GM21825 (cell line): ENCODE data around the gene PWWP2A.
"Not testable (repeated sequence)": the region's sequence is repeated elsewhere in the genome, so short reads cannot be mapped to it uniquely, and the experiment has no call there.

Experiments
- ATAC-seq: cut with Tn5 transposase; IDR thresholded peaks from one replicate; pipeline ENCODE4 v1.9.1; 2021; ENCODE audit warnings: mild to moderate bottlenecking, moderate library complexity; ENCODE audit not compliant: unreplicated experiment

PWWP2A gene

DNA sequence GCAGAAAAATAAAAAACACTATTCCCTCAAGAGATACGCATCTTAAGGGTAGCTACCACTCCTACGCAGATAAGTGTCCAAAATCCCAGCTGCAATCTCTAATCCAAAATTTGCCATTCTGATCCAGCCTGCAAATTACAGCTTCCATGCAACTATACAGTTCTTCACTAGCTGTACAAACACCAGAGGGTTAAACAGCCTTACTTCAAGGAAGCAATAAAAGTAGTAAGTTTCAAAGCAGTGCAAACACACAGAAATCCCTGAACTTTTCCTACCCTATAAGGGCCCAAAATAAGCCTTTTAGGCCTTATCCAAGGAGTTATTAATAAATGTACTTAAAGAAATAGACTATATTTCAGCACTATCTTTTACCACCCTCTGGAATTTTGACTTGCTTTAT, 39.5 kb downstream of the PWWP2A start:
- ATAC-seq, result no peak

DNA sequence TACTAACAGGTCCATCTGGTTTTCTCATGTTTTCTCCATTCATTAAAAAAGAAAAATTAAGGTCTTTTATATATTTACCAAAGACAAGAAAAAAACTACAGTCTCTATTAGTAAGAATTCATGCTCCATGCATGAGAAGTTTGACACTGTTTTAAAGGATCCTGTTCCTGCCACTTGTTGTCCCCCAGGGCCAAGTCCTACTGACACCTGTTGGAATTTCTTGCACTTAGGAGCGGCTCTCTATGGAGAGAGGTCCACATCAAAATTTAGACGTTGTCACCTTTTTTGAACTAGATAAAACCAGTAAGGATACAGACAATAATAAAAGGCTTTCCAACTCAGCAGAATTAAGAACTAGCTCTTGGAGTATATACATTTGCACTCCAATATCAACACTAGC, 42.3 kb downstream of the PWWP2A start:
- no peak for ATAC-seq

DNA sequence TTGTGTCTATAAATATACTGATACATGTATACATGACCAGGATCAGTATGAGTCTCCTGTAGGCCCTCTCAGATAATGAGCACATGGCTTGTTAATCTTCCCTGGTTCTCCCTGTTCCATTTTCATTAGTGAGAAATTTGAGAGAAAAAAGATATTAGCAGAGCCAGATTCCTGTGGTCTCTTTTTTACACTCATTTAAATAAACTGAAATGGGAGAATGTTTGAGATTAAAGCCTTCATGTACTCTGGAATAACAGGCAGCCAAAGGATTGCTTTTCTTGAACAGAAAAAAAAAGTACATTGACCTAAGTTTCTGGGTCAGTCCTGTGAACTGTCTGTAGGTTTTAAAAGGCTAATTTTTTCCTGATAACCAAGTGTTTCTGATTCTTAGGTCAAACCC, 44.2 kb downstream of the PWWP2A start:
- ATAC-seq, result no peak

DNA sequence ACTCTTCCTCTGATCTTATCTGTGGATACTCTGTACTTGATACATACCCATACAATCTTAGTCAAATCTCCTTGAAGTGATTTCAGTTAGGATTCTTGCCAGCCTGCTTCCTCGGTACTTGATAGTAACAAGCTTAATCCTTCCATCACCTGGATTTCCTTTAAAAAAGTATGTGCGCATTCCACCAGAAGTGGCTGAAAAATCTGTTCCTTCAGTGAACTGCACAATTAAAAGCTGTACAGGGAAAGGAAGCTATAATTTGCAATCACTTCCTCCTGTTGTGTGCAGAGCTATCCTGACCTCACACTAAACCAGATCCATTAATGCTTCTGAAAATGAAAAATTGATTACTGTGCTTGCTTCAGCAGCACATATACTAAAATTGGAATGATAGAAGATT, 47.3 kb downstream of the PWWP2A start:
- ATAC-seq, result no peak

DNA sequence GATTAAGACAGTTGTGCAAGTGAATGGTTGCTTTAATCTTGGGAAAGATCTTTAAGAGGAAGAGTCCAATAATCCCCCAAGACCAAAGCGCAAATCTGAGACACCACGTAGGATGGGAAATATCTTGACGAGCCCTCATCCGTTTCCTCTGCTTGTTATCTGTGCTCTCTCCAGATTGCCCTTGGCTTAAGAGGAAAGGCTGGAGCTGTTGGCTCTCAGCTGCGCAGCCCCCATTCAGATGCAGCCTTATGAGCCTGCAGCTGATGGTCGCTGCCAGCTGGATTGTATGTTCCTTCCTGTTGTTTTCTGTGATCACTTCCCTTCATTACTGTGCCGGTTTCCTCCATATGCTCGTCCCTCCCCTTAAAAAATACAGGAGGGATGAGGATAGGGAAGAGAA, 47.7 kb downstream of the PWWP2A start:
- no peak for ATAC-seq

DNA sequence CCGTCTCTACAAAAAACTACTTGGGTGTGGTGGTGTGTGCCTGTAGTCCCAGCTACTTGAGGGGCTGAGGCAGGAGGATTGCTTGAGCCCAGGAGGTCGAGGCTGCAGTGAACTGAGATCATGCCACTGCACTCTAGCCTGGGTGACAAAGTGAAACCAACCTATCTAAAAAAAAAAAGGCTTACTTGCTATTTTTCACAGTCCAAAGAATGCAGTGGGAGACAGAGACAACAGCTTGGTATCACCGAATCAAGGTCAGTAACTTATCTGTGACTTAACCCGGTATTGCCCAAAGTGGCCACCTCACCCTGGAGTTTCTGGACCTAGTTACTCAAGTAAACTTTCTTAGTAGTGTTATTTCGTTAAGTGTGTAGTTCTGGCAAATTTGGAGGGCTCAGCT, 50.1 kb downstream of the PWWP2A start:
- ATAC-seq, result not testable (repeated sequence)

DNA sequence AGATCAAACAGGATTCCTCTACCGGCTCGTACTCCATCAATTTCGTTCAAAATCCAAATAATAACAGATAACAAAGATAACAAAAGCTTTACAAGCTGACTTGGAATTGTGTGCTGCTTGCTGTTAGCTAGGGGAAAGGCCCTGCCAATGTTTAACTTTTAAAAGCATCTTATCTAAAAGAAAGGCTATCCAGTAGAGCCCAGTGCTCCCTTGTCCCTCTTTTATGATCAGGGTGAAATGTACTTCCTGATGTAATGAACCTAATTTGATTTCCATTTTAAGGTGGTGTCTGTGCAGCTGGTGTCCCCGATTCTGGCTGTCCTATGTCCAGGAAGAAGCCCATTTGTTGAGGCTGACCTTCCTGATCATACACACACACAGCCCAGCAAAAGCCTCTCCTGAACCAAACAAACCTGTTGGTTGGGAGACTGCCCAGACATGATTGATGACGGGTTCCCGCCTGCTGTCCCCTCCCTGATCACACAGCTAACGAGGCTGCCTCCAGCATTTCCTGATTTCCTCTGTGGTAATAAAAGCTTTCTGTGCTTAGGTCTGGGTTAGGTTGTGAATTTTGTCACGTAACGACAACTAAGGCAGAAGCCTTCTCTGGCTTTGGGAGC, 54.1 kb downstream of the PWWP2A start:
- ATAC-seq, result no peak

DNA sequence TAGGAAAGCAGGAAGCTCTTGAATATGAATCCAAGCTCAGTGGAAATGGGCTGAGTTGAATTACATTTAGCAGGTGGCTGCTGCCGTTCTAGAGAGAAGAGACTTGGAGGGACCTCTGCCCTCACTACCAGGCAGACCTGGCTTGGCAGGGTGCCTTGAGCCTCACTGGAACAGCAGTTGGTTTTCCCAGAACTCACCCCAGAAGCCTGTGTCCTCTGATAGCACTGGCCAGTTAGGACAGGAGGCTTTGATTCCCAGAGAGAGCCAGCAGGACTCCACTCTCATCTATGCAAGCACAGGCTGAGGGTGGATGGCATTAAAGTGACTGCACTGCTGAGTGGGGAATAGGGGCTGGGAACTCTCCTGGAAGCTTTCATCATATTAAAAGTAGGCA, 54.8 kb downstream of the PWWP2A start:
- ATAC-seq, result no peak

DNA sequence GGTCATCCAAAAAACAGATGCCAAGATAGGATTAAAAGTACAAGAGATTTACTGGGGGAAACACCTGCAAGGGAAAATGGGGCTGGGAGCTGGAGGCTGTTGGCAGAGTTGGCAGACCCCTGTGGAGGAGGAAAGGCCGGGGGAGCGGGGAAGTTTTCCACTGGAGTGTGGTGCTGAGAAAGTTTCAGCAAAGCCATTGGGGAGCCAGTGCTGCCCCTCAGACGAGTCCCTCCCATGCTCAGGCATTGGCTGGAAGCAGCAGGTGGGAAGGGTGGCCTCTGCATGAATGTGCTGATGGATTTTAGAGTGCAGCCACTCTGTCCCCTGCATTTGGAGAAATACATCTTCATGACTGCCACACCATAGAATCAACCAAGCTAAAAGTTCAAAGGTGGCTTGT, 57.5 kb downstream of the PWWP2A start:
- no peak for ATAC-seq

DNA sequence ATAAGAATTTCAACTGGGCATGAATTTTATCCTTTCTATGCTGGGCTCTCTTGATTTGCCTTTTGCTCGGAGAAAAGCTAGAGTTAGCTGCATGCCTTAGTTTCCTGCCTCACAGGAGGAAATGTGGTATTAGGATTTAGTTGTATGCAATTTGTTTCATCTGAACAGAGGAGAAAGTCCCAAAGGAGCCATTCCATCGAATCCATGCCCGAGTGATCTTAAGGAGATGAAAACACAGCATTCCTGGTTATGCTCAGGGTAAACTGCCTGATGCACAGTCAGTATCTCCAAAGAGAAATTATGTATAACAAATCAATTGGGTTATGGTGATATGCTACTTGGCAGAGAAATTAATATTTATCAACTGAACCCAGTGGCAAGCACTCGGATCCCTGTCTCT, 59.2 kb downstream of the PWWP2A start:
- ATAC-seq, result no peak

DNA sequence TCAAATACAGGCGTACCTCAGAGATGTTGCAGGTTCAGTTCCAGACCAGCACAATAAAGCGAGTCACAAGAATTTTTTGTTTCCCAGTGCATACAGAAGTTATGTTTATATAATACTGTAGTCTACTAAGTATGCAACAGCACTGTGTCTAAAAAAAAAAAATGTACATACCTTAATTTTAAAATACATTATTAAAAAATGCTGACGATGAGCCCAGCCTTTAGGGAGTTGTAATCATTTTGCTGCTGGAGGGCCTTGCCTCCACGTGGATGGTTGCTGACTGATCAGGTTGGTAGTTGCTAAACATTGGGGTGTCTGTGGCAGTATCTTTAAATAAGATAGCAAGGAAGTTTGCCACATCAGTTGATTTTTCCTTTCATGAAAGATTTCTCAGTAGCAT, 62.0 kb downstream of the PWWP2A start:
- ATAC-seq, result no peak

DNA sequence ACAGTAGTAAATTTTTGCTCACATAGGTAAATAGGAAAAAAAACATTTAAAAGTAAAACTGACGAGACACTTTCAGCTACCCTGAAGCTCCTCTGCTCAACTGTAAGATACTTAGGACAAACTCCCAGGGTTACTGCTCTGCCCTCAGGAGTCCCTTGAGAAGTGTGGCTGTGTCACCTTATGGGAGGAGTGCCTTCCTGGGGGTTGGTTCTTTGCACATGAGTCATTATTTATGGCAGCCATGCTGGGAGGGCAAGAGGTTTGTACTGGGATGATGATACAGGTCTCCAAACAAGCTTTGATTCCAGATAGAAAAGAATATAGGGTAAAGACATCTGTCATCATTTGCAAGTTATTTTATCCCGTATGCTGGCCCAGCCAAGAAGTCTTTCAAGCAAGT, 64.4 kb downstream of the PWWP2A start:
- no peak for ATAC-seq

DNA sequence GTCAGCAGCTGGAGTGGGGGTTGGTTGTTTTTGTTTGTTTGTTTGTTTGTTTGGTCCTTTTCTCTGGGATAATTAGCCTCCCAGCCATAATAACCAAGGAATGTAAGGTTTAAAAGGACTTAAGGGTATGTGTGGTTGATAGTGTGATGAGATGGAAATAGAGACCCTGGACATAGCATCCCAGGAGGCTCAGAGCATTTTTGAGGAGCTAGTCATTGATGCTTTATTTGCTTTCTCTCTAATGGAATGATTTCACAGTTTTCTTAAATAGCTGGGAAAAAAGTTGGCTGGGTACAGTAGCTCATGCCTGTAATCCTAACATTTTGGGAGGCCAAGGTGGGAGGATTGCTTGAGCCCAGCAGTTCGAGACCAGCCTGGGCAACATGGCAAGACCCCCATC, 65.2 kb downstream of the PWWP2A start:
- no peak for ATAC-seq

DNA sequence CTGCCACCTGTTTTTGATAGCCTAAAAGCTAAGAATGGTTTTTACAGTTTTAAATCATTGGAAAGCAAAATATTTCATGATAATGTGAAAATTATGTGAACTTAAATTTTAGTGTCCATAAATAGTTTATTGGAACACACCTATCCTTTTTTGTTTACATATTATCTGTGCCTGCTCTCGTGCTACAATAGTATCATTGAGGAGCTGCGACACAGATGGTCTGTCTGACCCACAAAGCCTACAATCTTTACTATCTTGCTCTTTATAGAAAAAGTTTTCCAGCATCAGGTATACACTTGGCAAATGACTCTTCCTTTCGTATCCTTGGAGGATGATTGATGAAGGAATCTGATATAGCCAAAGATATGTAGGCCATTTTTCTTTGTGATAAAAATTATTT, 70.2 kb downstream of the PWWP2A start:
- no peak for ATAC-seq

DNA sequence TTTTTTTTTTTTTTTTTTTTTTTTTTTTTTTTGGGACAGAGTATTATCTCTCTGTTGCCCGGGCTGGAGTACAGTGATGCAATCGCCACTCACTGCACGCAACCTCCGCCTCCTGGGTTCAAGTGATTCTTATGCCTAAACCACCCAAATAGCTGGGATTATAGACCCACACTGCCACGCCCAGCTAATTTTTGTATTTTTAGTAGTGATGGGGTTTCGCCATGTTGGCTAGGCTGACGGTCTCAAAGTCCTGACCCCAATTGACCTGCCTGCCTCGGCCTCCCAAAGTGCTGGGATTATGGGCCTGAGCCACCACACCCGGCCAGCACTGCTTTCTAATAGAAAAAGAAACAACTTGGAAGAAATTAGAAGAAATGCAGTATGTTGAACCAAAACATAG, 71.1 kb downstream of the PWWP2A start:
- no peak for ATAC-seq

DNA sequence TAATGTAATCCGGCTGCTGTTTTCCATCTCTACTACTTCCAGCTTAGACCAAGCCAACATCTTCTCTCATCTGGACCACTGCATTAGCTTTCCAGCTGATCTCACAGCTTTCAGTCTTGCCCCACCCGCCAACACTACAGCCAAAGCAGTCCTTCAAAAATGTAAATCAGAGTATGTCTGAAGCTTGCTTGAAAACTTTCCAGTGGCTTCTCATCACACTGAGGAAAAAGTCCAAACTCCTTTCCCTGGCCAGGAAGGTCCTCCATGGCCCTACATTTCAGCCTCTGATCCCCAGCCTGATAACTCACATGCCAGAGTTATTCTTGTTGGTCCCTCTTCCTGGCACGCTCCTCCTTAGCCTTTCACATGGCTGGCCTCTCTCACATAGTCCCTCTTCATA, 71.8 kb downstream of the PWWP2A start:
- ATAC-seq, result no peak

DNA sequence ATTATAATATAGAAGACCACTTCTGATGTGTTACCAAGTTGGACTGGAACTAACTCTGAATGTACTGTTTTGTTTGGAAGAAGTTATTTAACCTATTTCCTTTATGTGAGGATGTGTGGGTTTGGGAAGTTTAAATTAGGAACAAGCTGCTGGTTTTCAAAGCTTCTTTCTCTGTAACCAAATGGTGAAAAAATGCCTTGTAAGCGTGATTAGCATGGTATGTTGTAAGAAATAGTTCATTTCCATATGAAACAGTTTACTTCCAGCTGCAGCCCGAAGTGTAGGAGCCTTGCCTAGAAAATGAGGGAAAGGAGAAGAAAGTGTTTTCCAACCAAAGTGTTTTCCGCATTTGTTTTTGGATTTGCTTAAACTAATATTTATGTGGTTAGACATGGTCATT, 74.3 kb downstream of the PWWP2A start:
- no peak for ATAC-seq

DNA sequence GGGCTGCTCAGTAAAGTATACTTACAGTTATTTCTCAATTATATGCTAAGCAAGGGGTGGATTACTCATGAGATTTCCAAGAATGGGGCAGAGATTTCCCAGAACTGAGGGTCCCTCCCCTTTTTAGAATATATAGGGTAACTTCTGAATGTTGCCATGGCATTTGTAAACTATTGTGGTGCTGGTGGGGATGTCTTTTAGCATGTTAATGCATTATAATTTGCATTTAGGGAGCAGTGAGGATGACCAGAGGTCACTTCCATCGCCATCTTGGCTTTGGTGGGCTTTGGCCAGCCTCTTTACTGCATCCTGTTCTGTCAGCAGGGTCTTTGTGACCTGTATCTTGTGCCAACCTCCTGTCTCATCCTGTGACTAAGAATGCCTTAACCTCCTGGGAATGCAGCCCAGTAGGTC, 74.9 kb downstream of the PWWP2A start:
- ATAC-seq, result no peak

DNA sequence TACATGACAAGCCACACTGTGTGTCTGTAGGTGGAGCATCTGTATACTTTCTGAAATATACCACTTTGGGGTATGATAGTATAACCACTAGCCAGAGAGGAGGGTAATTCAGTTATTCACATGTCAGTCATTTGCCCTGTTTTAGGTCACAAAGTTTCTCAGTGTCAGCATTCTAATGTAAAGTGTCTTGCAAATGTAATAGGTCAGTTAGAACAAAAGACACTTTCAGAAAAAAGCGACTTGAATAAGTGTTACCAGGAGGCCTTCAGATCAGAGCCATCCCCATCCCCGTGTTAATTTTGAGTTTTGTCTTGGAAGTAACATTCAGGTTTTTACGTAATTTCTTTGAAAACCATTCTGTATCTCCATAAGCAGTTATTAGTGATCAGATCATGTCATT, 76.6 kb downstream of the PWWP2A start:
- ATAC-seq, result no peak
